OCI-LY1 (cell line): ENCODE measurements around the gene SKAP2.

ENCODE experiments used
- H2AFZ ChIP-seq: fragments of 200-600 bp; sonication (generic), shearing (Covaris generic); 2 replicates; pipeline ENCODE4 v1.6.0; 2014; ENCODE audit warnings: antibody characterized with exemption, mild to moderate bottlenecking, low read length
- H3F3A ChIP-seq: fragments of 200-600 bp; sonication (generic), shearing (Covaris generic); 2 replicates; pipeline ENCODE4 v1.6.0; 2014; ENCODE audit warnings: mild to moderate bottlenecking, antibody characterized with exemption, low read length, moderate library complexity; ENCODE audit not compliant: insufficient read depth
- H3K27ac ChIP-seq: fragments of 200-600 bp; sonication (generic); 2 replicates; pipeline ENCODE4 v1.5.1; 2014; ENCODE audit warnings: low read length, mixed run types, mild to moderate bottlenecking, low read depth; ENCODE audit not compliant: poor library complexity, severe bottlenecking
- H3K27me3 ChIP-seq: fragments of 200-600 bp; sonication (generic); 2 replicates; pipeline ENCODE4 v1.6.0; 2014; ENCODE audit warnings: antibody characterized with exemption, mild to moderate bottlenecking, low read length, moderate library complexity; ENCODE audit not compliant: insufficient read depth
- H3K36me3 ChIP-seq: fragments of 200-600 bp; sonication (generic); 2 replicates; pipeline ENCODE4 v1.6.1; 2014; ENCODE audit warnings: mild to moderate bottlenecking, antibody characterized with exemption, low read length, moderate library complexity, mixed read lengths; ENCODE audit not compliant: insufficient read depth
- H3K4me1 ChIP-seq: fragments of 200-600 bp; sonication (generic); 2 replicates; pipeline ENCODE4 v1.5.1; 2014; ENCODE audit warnings: mild to moderate bottlenecking, low read length, moderate library complexity; ENCODE audit not compliant: insufficient read depth, severe bottlenecking
- H3K4me2 ChIP-seq: fragments of 200-600 bp; sonication (generic), shearing (Covaris generic); 2 replicates; pipeline ENCODE4 v1.6.1; 2014; ENCODE audit warnings: low read length
- H3K4me3 ChIP-seq: fragments of 200-600 bp; sonication (generic); 2 replicates; pipeline ENCODE4 v1.5.1; 2014; ENCODE audit warnings: low read length, low read depth, mild to moderate bottlenecking, mixed read lengths; ENCODE audit not compliant: poor library complexity, severe bottlenecking
- H3K79me2 ChIP-seq: fragments of 200-600 bp; shearing (Covaris generic); 2 replicates; pipeline ENCODE4 v1.6.1; 2016; ENCODE audit warnings: mixed run types, low read length, mixed read lengths; ENCODE audit not compliant: insufficient read depth
- H3K9ac ChIP-seq: fragments of 200-600 bp; sonication (generic), shearing (Covaris generic); 2 replicates; pipeline ENCODE4 v1.6.1; 2014; ENCODE audit warnings: mild to moderate bottlenecking, low read length, mixed read lengths
- H3K9me2 ChIP-seq: fragments of 200-600 bp; sonication (generic), shearing (Covaris generic); 2 replicates; pipeline ENCODE4 v1.6.1; 2014; ENCODE audit warnings: low read depth, mild to moderate bottlenecking, low read length, mixed read lengths
- H3K9me3 ChIP-seq: fragments of 200-600 bp; shearing (Covaris generic); 2 replicates; pipeline ENCODE4 v1.6.1; 2014; ENCODE audit warnings: low read length, mixed read lengths
- H4K20me1 ChIP-seq: fragments of 200-600 bp; sonication (generic), shearing (Covaris generic); 2 replicates; pipeline ENCODE4 v1.6.0; 2016; ENCODE audit warnings: mild to moderate bottlenecking, low read length; ENCODE audit not compliant: insufficient read depth
- CTCF ChIP-seq: fragments of 200-600 bp; sonication (generic), shearing (Covaris generic); IDR thresholded peaks from 2 replicates; pipeline ENCODE4 v1.5.1; 2017; ENCODE audit warnings: mild to moderate bottlenecking, antibody characterized with exemption, low read length, moderate library complexity, mixed read lengths
- EZH2 ChIP-seq: fragments of 200-600 bp; sonication (generic), shearing (Covaris generic); IDR thresholded peaks from 2 replicates; pipeline ENCODE4 v1.8.0; 2017; ENCODE audit warnings: borderline replicate concordance, mixed run types, mild to moderate bottlenecking, antibody characterized with exemption, low read length, moderate library complexity, mixed read lengths

The SKAP2 gene

GRCh38 chr7:26880852-26881251 is 16.5 kb upstream of the SKAP2 start:
- no peak overlapping the region for H3K4me3 ChIP-seq
- no peaks in the 10 kb centered on the region for H3K79me2 ChIP-seq
- H3K4me2 ChIP-seq = no peak overlapping the region
- no peak overlapping the region for H3K27ac ChIP-seq
- no peaks in the 10 kb centered on the region for H4K20me1 ChIP-seq
- H3K9ac ChIP-seq = no peak overlapping the region
- H3K9me3 ChIP-seq = peaks cover 7% of the 10 kb centered on the region; the same call in 1 of the 2 replicates
- no peaks in the 10 kb centered on the region for H3K36me3 ChIP-seq
- H3K27me3 ChIP-seq = no peaks in the 10 kb centered on the region; the same call in 1 of the 2 replicates
- H3K4me1 ChIP-seq = no peaks in the 10 kb centered on the region
- H3K9me2 ChIP-seq = no peaks in the 10 kb centered on the region
- no peak overlapping the region for H2AFZ ChIP-seq
- no peaks in the 10 kb centered on the region for H3F3A ChIP-seq
- TF ChIP-seq CTCF (no peak), EZH2 (no peak)

DNA sequence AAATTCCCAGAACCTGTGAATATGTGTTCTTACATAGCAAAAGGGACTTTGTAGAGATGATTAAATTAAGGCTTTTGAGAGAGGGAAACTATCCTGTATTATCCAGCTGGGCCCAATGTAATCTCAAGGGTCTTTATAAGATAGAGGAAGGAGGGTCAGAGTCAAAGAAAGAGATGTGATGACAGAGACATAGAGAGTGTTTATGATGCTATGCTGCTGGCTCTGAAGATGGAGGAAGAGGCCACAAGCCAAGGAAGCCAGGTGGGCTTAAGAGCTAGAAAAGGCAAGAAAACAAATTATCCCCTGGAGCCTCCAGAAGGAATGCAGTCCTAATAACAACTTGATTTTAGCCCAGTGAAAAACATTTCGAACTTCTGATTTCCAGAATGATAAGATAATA is 15.3 kb upstream of the SKAP2 start:
- H3F3A ChIP-seq = no peaks in the 10 kb centered on the region
- H3K9me2 ChIP-seq = no peaks in the 10 kb centered on the region
- no peak overlapping the region for H3K4me3 ChIP-seq
- H2AFZ ChIP-seq = no peak overlapping the region
- no peak overlapping the region for H3K27ac ChIP-seq
- no peaks in the 10 kb centered on the region for H3K4me1 ChIP-seq
- no peaks in the 10 kb centered on the region for H3K79me2 ChIP-seq
- H4K20me1 ChIP-seq = no peaks in the 10 kb centered on the region
- no peak overlapping the region for H3K4me2 ChIP-seq
- no peaks in the 10 kb centered on the region for H3K36me3 ChIP-seq
- no peak overlapping the region for H3K9ac ChIP-seq
- H3K9me3 ChIP-seq = 0 out of 2 replicates have a peak, but pooled peaks cover 2% of the 10 kb centered on the region
- H3K27me3 ChIP-seq = no peaks in the 10 kb centered on the region; the same call in 1 of the 2 replicates
- no peak for TF ChIP-seq EZH2
- no peak for TF ChIP-seq CTCF

- no peak overlapping the region for H2AFZ ChIP-seq
Observed at GRCh38 chr7:26868841-26869495, 4.6 kb upstream of the SKAP2 start.

More at GRCh38 chr7:26868841-26869495, 4.6 kb upstream of the SKAP2 start:
- no peaks in the 10 kb centered on the region for H3K79me2 ChIP-seq
- H3K27ac ChIP-seq = no peak overlapping the region
- no peaks in the 10 kb centered on the region for H3K9me2 ChIP-seq
- H3K4me3 ChIP-seq = no peak overlapping the region
- no peaks in the 10 kb centered on the region for H4K20me1 ChIP-seq
- H3K9me3 ChIP-seq = no peaks in the 10 kb centered on the region
- TF ChIP-seq EZH2 (no peak), CTCF (no peak)
- H3K9ac ChIP-seq = no peak overlapping the region
- no peaks in the 10 kb centered on the region for H3F3A ChIP-seq
- peaks cover 9% of the 10 kb centered on the region for H3K4me1 ChIP-seq
- no peaks in the 10 kb centered on the region for H3K36me3 ChIP-seq
- H3K4me2 ChIP-seq = no peak overlapping the region
- H3K27me3 ChIP-seq = no peaks in the 10 kb centered on the region
